Right lobe of liver (tissue), 6 donors: Measurements from ENCODE around the gene RBPJL. TPM values are rescaled to one million over a fixed set of nuclear protein-coding genes. Genes with fewer than 3 reads are reported as not detected.

Experiments
- ATAC-seq, 4 donors: fragments of 200-7000 bp; cut with Tn5 transposase; one replicate each; pipeline ENCODE4 v1.9.1; 2020; ENCODE audit warnings: mild to moderate bottlenecking in 4 of 4, moderate library complexity in 4 of 4
- DNase-seq, 3 donors: peaks; one replicate each; pipeline ENCODE4 v3.0.0-alpha.2; 2020
- H3K27ac ChIP-seq, 3 donors: fragments of 200-600 bp; one replicate each; pipeline ENCODE4 v1.8.0; 2022
- H3K27me3 ChIP-seq, 2 donors: fragments of 200-600 bp; one replicate each; pipeline ENCODE4 v1.8.0; 2022
- H3K36me3 ChIP-seq, 4 donors: fragments of 200-600 bp; sonication (generic) in 1 of 4; one replicate each; pipeline versions ENCODE4 v1.5.1 to v1.8.0; 2017 to 2022; ENCODE audit warnings: control low read depth in 1 of 4
- H3K4me1 ChIP-seq, 4 donors: fragments of 200-600 bp; sonication (generic) in 1 of 4; one replicate each; pipeline versions ENCODE4 v1.5.1 to v1.8.0; 2017 to 2022; ENCODE audit warnings: control low read depth in 1 of 4
- H3K4me3 ChIP-seq, 3 donors: fragments of 200-600 bp; one replicate each; pipeline ENCODE4 v1.8.0; 2022
- H3K9me3 ChIP-seq, 4 donors: fragments of 200-600 bp; sonication (generic) in 1 of 4; one replicate each; pipeline versions ENCODE4 v1.5.1 to v1.8.0; 2017 to 2022; ENCODE audit warnings: control low read depth in 1 of 4
- POLR2A ChIP-seq: fragments of 450-650 bp; IDR thresholded peaks from one replicate; pipeline ENCODE4 v1.6.1; 2017; ENCODE audit warnings: antibody characterized with exemption, mild to moderate bottlenecking
- WGBS: methylation state at CpG from one replicate; pipeline ENCODE4 v1.1.6; 2018; ENCODE audit warnings: low coverage, low lambda C conversion rate; ENCODE audit not compliant: insufficient coverage; ENCODE audit errors: missing lambda C conversion rate; 5-methylcytosine and 5-hydroxymethylcytosine counted together
- intact Hi-C, 2 donors: fragments of 100-400 bp; cut with DNase I; formaldehyde crosslinking; loops; one replicate each; pipeline versions ENCODE4 v1.11.2 to v1.14.1; 2022
- total RNA-seq, 6 experiments: library from RNA; depleted of rRNA in 2 of 6; stranded (reverse); fragments of >200 nt in 2 of 6; fragmentation: NEBNext Ultra II Directional in 3 of 6; extraction: Animal tissue kit (Norgen Biotek cat#: 25700) in 3 of 6; gene quantifications; one replicate each; pipeline versions ENCODE4 v1.1.0 to v1.2.4, GENCODE V29; 2016 to 2023
- TF ChIP-seq, protein P1 (sequence below), 4 donors: fragments of 200-600 bp in 3 of 4; fragments of 450-650 bp in 1 of 4; IDR thresholded peaks; one replicate each; pipeline versions ENCODE4 v1.5.1 to v1.8.0; 2016 to 2022; ENCODE audit warnings: antibody characterized with exemption in 4 of 4, mild to moderate bottlenecking in 2 of 4
- donor health status: DM: no; HTN: yes; CAD: no.
- donor health status: DM: no; HTN: no; CAD: no.
- donor health status: DM: no; HTN: no; CAD: no.
- donor health status: DM: no; HTN: yes; CAD: no.
- donor health status: DM: no; HTN: yes; CAD: no.

Gene RBPJL
- total RNA-seq, 6 experiments from 2014 or later = not detected

DNA sequence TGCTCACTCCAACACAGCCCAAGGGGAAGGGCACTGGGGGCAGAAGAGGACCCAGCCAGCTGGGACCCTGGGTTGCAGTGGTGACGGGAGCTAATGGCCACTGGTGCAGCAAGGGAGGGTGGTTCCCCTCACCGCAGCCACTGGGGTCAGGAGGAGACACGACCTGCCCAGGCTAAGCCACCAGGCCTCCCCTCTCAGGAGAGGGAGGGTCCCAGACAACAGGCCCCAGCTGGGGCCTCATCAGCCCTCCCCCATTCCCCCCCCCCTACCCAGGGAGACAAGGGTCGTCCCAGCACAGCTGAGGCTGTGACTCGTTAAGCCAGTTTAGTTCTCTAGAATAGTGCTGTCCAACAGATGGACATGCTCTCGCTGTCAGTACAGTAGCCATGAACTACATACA lies 18.7 kb downstream of the RBPJL start:
- peaks cover 0 to 51% (median 29%) of the 10 kb centered on the region in 4 donors for H3K36me3 ChIP-seq
- DNase-seq (no peak), ATAC-seq (no peak)

DNA sequence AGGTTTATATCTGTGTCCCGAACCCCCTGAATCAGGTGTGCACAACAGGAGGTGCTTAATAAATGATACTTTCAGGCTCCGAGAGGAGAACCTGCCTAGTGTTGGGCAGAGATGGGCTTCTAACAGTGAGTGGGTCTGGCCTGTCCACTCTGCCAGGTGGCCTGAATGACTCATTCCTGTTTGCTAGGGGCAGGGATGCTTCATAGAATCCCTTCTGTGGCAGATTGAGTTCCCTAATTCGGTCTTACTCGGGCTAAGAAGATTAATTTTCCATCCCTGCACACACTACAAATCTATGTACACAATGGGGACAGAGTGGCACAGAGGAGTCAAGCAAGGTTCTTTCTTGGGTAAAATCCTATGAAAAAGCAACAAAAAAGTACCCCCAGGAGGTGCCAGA lies 21.8 kb downstream of the RBPJL start:
- ATAC-seq (no peak), DNase-seq (no peak)
- H3K4me3 ChIP-seq = no peak overlapping the region
- intact Hi-C loops = no loop called here
- H3K36me3 ChIP-seq = peaks cover 7 to 82% (median 48%) of the 10 kb centered on the region in 4 donors
- 83% methylated on average over 1 of the region's 4 CpGs for WGBS
- peak; percentile 16 for TF ChIP-seq POLR2A
- TF ChIP-seq, protein P1, sequence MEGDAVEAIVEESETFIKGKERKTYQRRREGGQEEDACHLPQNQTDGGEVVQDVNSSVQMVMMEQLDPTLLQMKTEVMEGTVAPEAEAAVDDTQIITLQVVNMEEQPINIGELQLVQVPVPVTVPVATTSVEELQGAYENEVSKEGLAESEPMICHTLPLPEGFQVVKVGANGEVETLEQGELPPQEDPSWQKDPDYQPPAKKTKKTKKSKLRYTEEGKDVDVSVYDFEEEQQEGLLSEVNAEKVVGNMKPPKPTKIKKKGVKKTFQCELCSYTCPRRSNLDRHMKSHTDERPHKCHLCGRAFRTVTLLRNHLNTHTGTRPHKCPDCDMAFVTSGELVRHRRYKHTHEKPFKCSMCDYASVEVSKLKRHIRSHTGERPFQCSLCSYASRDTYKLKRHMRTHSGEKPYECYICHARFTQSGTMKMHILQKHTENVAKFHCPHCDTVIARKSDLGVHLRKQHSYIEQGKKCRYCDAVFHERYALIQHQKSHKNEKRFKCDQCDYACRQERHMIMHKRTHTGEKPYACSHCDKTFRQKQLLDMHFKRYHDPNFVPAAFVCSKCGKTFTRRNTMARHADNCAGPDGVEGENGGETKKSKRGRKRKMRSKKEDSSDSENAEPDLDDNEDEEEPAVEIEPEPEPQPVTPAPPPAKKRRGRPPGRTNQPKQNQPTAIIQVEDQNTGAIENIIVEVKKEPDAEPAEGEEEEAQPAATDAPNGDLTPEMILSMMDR (IDR thresholded peaks at IDR 0.05) = no peak
- no peaks in the 10 kb centered on the region for H3K27me3 ChIP-seq
- no peak overlapping the region for H3K27ac ChIP-seq
- H3K4me1 ChIP-seq = peaks cover 0 to 5% (median 0%) of the 10 kb centered on the region in 4 donors
- H3K9me3 ChIP-seq = no peaks in the 10 kb centered on the region

More for the DNA sequence above, 18.7 kb downstream of the RBPJL start:
- Histone ChIP-seq H3K4me1 (no peaks in the 10 kb centered on the region), H3K4me3 (no peak overlapping the region), H3K9me3 (no peaks in the 10 kb centered on the region), H3K27me3 (no peaks in the 10 kb centered on the region), H3K27ac (no peak overlapping the region)
- intact Hi-C loops = no loop called here
- no peak for TF ChIP-seq POLR2A
- TF ChIP-seq, protein P1 (IDR thresholded peaks at IDR 0.05) = no peak
- WGBS = 62% methylated on average over 3 of the region's 6 CpGs

DNA sequence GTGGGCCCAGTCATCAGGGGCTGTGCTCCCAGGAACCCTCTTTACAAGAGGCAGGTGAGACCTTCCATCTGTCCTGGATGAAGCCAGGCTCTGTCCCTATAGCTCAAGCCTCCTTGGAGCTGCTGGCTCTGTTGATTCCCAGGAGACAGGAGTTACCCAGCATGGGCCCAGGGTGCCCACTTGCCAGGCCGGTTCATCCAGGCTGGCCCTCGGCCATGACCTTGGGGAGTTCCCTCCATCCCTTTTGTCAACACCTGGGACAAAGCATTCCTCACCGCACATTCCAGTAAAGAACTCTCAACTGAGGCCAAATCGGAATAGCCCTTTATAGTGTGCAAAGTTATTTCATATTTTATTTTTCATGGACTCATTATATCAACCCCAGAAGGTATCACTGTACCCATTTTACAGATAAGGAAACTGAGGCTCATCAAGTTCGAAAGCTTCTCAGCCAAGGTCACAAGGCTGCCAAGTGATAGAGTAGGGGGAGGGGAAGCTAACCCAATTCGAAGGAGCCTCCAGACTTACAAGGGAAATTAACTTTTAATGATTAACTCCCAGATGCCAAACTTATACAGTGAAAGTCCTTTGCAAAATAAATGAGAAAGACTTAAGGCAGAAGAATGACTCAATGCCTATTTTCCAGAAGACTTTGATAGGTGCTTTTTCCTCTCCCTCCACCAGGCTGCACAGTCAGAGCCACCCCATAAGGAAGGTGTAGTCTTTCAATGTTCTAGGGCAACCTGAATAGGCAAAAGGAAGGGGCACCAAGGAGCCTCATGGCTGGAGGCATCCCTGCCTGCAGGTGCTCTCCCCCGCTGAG lies 23.1 kb downstream of the RBPJL start:
- DNase-seq = no peak
- TF ChIP-seq, protein P1 (IDR thresholded peaks at IDR 0.05) = peak in 1 of 4 donors; percentile 12
- no peak for TF ChIP-seq POLR2A
- Histone ChIP-seq H3K4me3 (no peak overlapping the region), H3K4me1 (peaks cover 0 to 5% (median 0%) of the 10 kb centered on the region in 4 donors), H3K27ac (no peak overlapping the region), H3K27me3 (no peaks in the 10 kb centered on the region), H3K36me3 (peaks cover 7 to 95% (median 55%) of the 10 kb centered on the region in 4 donors), H3K9me3 (no peaks in the 10 kb centered on the region)
- peak; percentile 23 to 44 (median 25) for ATAC-seq
- intact Hi-C loops = no loop called here
- 56% methylated on average over 6 of the region's 7 CpGs for WGBS

DNA sequence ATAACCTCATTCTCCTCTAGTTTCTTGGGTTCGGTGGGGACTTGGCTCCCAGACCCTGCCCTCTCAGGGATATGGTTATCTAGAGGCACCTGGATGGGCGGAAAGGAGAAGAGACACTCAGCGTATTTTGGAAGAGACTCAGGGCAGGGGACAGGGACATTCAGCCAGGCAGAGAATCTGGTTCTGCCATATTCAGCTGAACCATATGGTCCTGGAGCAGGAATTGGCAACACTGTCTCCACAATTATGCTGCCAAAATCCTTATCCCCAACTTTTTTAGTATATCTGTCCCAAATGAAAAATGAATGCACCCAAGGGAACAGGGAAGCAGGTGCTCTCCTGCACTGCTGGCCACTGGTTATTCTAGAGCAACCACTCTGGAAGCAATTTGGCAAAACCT lies 23.8 kb downstream of the RBPJL start:
- Histone ChIP-seq H3K36me3 (peaks cover 7 to 98% (median 56%) of the 10 kb centered on the region in 4 donors), H3K27me3 (no peaks in the 10 kb centered on the region), H3K4me1 (peaks cover 0 to 5% (median 0%) of the 10 kb centered on the region in 4 donors), H3K27ac (no peak overlapping the region), H3K9me3 (no peaks in the 10 kb centered on the region), H3K4me3 (no peak overlapping the region)
- DNase-seq (no peak), ATAC-seq (no peak)
- WGBS = 40% methylated on average over 1 of the region's 3 CpGs
- no peak for TF ChIP-seq POLR2A
- TF ChIP-seq, protein P1 (IDR thresholded peaks at IDR 0.05) = no peak
- intact Hi-C loops = no loop called here
